Endodermal cell (in vitro differentiated cells): Measurements from ENCODE around the gene TXK. TPM values are rescaled to one million over a fixed set of nuclear protein-coding genes. Genes with fewer than 3 reads are reported as not detected.

Source experiments
- DNase-seq: peaks from one replicate; pipeline ENCODE4 v3.0.0-alpha.2; 2017
- H3K27ac ChIP-seq: 2 replicates; pipeline ENCODE4 v1.5.1; 2013; ENCODE audit warnings: mild to moderate bottlenecking, low read depth, low read length, moderate library complexity
- H3K27me3 ChIP-seq: 2 replicates; pipeline ENCODE4 v1.6.1; 2013; ENCODE audit warnings: mild to moderate bottlenecking, low read length, moderate library complexity; ENCODE audit not compliant: insufficient read depth, control insufficient read depth, poor library complexity, severe bottlenecking
- H3K36me3 ChIP-seq: 2 replicates; pipeline ENCODE4 v1.7.0; 2013; ENCODE audit warnings: mild to moderate bottlenecking, low read length, moderate library complexity; ENCODE audit not compliant: control insufficient read depth, insufficient read depth
- H3K4me1 ChIP-seq: one replicate; pipeline ENCODE4 v1.7.0; 2013; ENCODE audit warnings: low read length; ENCODE audit not compliant: control insufficient read depth, insufficient read depth
- H3K4me3 ChIP-seq: 2 replicates; pipeline ENCODE4 v1.5.1; 2013; ENCODE audit warnings: mild to moderate bottlenecking, low read length, moderate library complexity
- H3K9ac ChIP-seq: 2 replicates; pipeline ENCODE4 v1.6.1; 2013; ENCODE audit warnings: mild to moderate bottlenecking, low read length, moderate library complexity; ENCODE audit not compliant: poor library complexity, severe bottlenecking; ENCODE audit errors: extremely low read depth
- H3K9me3 ChIP-seq: 2 replicates; pipeline ENCODE4 v1.6.1; 2013; ENCODE audit warnings: mild to moderate bottlenecking, low read length, moderate library complexity; ENCODE audit not compliant: control insufficient read depth
- H3K27ac Mint-ChIP-seq: 2 replicates; pipeline ENCODE4 v1.8.0; 2020; ENCODE audit warnings: mixed read lengths
- H3K27me3 Mint-ChIP-seq: 2 replicates; pipeline ENCODE4 v1.8.0; 2021; ENCODE audit warnings: mild to moderate bottlenecking, mixed read lengths; ENCODE audit not compliant: insufficient read depth
- H3K36me3 Mint-ChIP-seq: 2 replicates; pipeline ENCODE4 v1.8.0; 2020; ENCODE audit warnings: low read depth, mixed read lengths
- H3K4me1 Mint-ChIP-seq: 2 replicates; pipeline ENCODE4 v1.8.0; 2020; ENCODE audit warnings: mixed read lengths
- H3K4me3 Mint-ChIP-seq: 2 replicates; pipeline ENCODE4 v1.8.0; 2020; ENCODE audit warnings: mild to moderate bottlenecking, moderate library complexity, mixed read lengths
- H3K9me3 Mint-ChIP-seq: 2 replicates; pipeline ENCODE4 v1.8.0; 2020; ENCODE audit warnings: mild to moderate bottlenecking, mixed read lengths
- CTCF ChIP-seq: fragments of 200-600 bp; sonication (generic); conservative IDR thresholded peaks from 2 replicates; pipeline ENCODE4 v1.5.0; 2021; ENCODE audit warnings: antibody characterized with exemption, mild to moderate bottlenecking
- WGBS, 2 experiments: methylation state at CpG; one replicate each; pipeline versions ENCODE4 v1.1.5 to v1.1.7; 2013; ENCODE audit warnings: missing lambda C conversion rate in 2 of 2, mixed read lengths in 1 of 2; ENCODE audit not compliant: insufficient coverage in 1 of 2, insufficient read length in 1 of 2; 5-methylcytosine and 5-hydroxymethylcytosine counted together
- total RNA-seq, 2 donors: library from RNA; stranded (reverse); fragmentation: NEBNext Ultra II Directional in 1 of 2; extraction: Animal tissue kit (Norgen Biotek cat#: 25700) in 1 of 2; gene quantifications; 2 replicates in 1 of 2; 3 replicates in 1 of 2; pipeline ENCODE4 v1.2.1, GENCODE V29; 2021

The TXK gene
- total RNA-seq, 2 donors from 2014 or later, result 0.66 to 0.68 TPM

DNA sequence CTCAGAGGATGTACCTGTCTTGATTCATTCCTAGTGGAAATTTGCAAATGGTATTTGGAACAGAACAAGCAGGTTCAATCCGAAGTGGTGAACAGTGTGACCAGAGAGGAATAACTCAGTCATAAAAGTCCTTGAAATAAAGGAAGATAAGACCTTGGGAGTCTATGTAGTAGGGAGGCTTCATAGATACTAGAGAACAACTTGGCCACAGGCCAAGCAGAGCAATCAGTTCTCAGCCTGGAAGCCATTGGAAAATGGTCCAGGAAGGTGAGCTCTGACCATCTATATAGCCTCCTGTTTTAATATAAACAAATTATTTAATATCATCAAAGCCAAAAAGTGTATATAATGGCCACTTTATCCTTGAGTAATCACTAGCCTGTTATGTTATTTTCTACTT, 11.3 kb downstream of the TXK start:
- Histone ChIP-seq H3K4me3 (no peak overlapping the region), H3K9me3 (no peaks in the 10 kb centered on the region), H3K9ac (no peak overlapping the region), H3K36me3 (no peaks in the 10 kb centered on the region), H3K4me1 (peaks cover 6% of the 10 kb centered on the region), H3K27ac (no peak overlapping the region), H3K27me3 (no peaks in the 10 kb centered on the region)
- DNase-seq, result no peak
- Mint-ChIP-seq H3K27me3 (no peaks in the 10 kb centered on the region), H3K36me3 (no peaks in the 10 kb centered on the region), H3K4me3 (no peak overlapping the region), H3K9me3 (no peaks in the 10 kb centered on the region), H3K4me1 (peaks cover 35% of the 10 kb centered on the region), H3K27ac (no peak overlapping the region)
- no peak for TF ChIP-seq CTCF
- 83% methylated on average over 1 of the region's 1 CpG; no CpG with 5 or more reads in 1 of the 2 experiments for WGBS, 2 experiments

DNA sequence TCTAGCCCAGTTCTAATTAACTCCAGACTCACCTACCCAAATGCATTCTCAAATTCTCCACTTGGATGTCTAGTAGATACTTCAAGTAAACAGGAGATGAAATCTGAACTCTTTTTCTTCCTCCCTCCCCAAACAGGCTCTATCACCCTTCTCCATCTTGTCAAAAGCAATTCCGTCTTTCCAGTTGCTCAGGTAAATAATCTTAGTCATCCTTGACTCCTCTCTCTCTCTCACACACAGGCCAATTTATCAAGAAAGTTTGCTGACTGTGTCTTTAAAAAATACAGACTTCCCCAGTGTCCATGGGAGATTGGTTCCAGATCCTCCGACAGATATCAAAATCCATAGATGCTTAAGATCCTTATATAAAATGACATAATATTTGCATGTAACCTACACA, 12.9 kb downstream of the TXK start:
- no peak overlapping the region for H3K4me3 ChIP-seq
- no peaks in the 10 kb centered on the region for H3K36me3 ChIP-seq
- no peak overlapping the region for H3K4me3 Mint-ChIP-seq
- no peaks in the 10 kb centered on the region for H3K9me3 ChIP-seq
- no peak for DNase-seq
- H3K27ac Mint-ChIP-seq, result no peak overlapping the region
- TF ChIP-seq CTCF, result no peak
- no peaks in the 10 kb centered on the region for H3K9me3 Mint-ChIP-seq
- WGBS, 2 experiments, result 94 to 100% methylated on average over 1 to 2 of the region's 2 CpGs
- H3K27ac ChIP-seq, result no peak overlapping the region
- no peak overlapping the region for H3K9ac ChIP-seq
- no peaks in the 10 kb centered on the region for H3K27me3 ChIP-seq
- H3K4me1 ChIP-seq, result peaks cover 6% of the 10 kb centered on the region
- H3K4me1 Mint-ChIP-seq, result peaks cover 24% of the 10 kb centered on the region
- H3K36me3 Mint-ChIP-seq, result no peaks in the 10 kb centered on the region
- no peaks in the 10 kb centered on the region for H3K27me3 Mint-ChIP-seq

GRCh38 chr4:48120132-48120531, 13.9 kb downstream of the TXK start:
- Mint-ChIP-seq H3K27me3 (no peaks in the 10 kb centered on the region), H3K4me1 (peaks cover 17% of the 10 kb centered on the region), H3K4me3 (no peak overlapping the region), H3K36me3 (no peaks in the 10 kb centered on the region), H3K9me3 (no peaks in the 10 kb centered on the region), H3K27ac (no peak overlapping the region)
- WGBS, 2 experiments, result 81 to 100% methylated on average over 2 to 4 of the region's 13 CpGs
- Histone ChIP-seq H3K9ac (no peak overlapping the region), H3K27me3 (no peaks in the 10 kb centered on the region), H3K9me3 (no peaks in the 10 kb centered on the region), H3K27ac (no peak overlapping the region), H3K36me3 (no peaks in the 10 kb centered on the region), H3K4me1 (peaks cover 3% of the 10 kb centered on the region), H3K4me3 (no peak overlapping the region)
- no peak for TF ChIP-seq CTCF
- no peak for DNase-seq
